Measurements from ENCODE around the gene COX6B2. TPM values are rescaled to one million over a fixed set of nuclear protein-coding genes. Genes with fewer than 3 reads are reported as not detected.

Gene COX6B2
- total and polyA plus RNA-seq, 2 of the 13 experiments (the other 11 are each of a cell fraction or from before 2014, with no cell fraction given): 0.21 TPM; not detected in 1

DNA sequence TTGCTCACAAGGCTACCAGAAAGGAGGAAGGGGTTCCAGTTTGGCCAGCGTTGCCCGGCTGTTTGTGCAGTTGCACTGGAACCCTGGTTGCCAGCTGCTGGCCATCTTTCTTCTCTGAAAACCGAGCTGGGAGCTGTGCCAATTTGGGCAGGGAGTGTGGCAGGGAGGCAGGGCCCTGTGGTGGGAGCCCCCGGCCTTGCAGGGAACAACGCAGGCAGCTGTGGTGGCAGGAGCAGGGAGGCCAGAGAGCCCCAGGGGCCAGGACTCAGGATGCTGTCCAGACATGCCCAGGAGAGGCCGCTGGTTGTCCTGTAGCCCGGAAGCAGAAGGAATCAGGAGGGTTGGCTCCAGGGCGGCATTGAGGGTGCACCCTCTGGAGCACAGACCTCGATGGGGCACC, 10.1 kb downstream of the COX6B2 start:
- no TSS peak for BruUV-seq (replicated peaks)
- intact Hi-C loops (cut with micrococcal nuclease; ENCODE audit: unreplicated experiment): no loop called here
- no peak for DNase-seq (ENCODE audit: low spot score)
- TF ChIP-seq DMAP1 (CRISPR knock-in tag; IDR thresholded peaks at IDR 0.05) (no peak), ZNF713 (CRISPR knock-in tag; IDR thresholded peaks at IDR 0.05) (no peak), HOXD1 (CRISPR knock-in tag; IDR thresholded peaks at IDR 0.05) (no peak), MXI1 (IDR thresholded peaks at IDR 0.05; ENCODE audit: borderline replicate concordance, low read depth, low read length) (no peak), ZNF670 (CRISPR knock-in tag; IDR thresholded peaks at IDR 0.05; ENCODE audit: borderline replicate concordance) (no peak), ZBTB1 (CRISPR knock-in tag; IDR thresholded peaks at IDR 0.05; ENCODE audit: borderline replicate concordance) (no peak), ZFYVE20 (CRISPR knock-in tag; IDR thresholded peaks at IDR 0.05; ENCODE audit: borderline replicate concordance, low read depth) (no peak), ZNF781 (CRISPR knock-in tag; IDR thresholded peaks at IDR 0.05; ENCODE audit: borderline replicate concordance, not compliant biosample characterization) (no peak)
- TF ChIP-seq, protein P1, sequence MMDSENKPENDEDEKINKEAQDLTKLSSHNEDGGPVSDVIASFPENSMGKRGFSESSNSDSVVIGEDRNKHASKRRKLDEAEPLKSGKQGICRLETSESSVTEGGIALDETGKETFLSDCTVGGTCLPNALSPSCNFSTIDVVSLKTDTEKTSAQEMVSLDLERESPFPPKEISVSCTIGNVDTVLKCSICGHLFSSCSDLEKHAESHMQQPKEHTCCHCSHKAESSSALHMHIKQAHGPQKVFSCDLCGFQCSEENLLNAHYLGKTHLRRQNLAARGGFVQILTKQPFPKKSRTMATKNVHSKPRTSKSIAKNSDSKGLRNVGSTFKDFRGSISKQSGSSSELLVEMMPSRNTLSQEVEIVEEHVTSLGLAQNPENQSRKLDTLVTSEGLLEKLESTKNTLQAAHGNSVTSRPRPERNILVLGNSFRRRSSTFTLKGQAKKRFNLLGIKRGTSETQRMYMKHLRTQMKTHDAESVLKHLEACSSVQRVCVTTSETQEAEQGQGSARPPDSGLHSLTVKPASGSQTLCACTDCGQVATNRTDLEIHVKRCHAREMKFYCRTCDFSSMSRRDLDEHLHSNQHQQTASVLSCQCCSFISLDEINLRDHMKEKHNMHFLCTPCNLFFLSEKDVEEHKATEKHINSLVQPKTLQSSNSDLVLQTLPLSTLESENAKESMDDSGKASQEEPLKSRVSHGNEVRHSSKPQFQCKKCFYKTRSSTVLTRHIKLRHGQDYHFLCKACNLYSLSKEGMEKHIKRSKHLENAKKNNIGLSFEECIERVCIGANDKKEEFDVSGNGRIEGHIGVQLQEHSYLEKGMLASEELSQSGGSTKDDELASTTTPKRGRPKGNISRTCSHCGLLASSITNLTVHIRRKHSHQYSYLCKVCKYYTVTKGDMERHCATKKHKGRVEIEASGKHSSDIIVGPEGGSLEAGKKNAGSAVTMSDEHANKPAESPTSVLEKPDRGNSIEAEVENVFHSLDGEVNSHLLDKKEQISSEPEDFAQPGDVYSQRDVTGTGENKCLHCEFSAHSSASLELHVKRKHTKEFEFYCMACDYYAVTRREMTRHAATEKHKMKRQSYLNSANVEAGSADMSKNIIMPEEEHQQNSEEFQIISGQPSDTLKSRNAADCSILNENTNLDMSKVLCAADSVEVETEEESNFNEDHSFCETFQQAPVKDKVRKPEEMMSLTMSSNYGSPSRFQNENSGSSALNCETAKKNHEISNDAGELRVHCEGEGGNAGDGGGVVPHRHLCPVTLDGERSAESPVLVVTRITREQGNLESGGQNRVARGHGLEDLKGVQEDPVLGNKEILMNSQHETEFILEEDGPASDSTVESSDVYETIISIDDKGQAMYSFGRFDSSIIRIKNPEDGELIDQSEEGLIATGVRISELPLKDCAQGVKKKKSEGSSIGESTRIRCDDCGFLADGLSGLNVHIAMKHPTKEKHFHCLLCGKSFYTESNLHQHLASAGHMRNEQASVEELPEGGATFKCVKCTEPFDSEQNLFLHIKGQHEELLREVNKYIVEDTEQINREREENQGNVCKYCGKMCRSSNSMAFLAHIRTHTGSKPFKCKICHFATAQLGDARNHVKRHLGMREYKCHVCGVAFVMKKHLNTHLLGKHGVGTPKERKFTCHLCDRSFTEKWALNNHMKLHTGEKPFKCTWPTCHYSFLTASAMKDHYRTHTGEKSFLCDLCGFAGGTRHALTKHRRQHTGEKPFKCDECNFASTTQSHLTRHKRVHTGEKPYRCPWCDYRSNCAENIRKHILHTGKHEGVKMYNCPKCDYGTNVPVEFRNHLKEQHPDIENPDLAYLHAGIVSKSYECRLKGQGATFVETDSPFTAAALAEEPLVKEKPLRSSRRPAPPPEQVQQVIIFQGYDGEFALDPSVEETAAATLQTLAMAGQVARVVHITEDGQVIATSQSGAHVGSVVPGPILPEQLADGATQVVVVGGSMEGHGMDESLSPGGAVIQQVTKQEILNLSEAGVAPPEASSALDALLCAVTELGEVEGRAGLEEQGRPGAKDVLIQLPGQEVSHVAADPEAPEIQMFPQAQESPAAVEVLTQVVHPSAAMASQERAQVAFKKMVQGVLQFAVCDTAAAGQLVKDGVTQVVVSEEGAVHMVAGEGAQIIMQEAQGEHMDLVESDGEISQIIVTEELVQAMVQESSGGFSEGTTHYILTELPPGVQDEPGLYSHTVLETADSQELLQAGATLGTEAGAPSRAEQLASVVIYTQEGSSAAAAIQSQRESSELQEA (CRISPR knock-in tag; IDR thresholded peaks at IDR 0.05; ENCODE audit: not compliant biosample characterization): no peak
- TF ChIP-seq, protein P2, sequence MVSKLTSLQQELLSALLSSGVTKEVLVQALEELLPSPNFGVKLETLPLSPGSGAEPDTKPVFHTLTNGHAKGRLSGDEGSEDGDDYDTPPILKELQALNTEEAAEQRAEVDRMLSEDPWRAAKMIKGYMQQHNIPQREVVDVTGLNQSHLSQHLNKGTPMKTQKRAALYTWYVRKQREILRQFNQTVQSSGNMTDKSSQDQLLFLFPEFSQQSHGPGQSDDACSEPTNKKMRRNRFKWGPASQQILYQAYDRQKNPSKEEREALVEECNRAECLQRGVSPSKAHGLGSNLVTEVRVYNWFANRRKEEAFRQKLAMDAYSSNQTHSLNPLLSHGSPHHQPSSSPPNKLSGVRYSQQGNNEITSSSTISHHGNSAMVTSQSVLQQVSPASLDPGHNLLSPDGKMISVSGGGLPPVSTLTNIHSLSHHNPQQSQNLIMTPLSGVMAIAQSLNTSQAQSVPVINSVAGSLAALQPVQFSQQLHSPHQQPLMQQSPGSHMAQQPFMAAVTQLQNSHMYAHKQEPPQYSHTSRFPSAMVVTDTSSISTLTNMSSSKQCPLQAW (CRISPR knock-in tag; IDR thresholded peaks at IDR 0.05): no peak
- TF ChIP-seq, protein P3, sequence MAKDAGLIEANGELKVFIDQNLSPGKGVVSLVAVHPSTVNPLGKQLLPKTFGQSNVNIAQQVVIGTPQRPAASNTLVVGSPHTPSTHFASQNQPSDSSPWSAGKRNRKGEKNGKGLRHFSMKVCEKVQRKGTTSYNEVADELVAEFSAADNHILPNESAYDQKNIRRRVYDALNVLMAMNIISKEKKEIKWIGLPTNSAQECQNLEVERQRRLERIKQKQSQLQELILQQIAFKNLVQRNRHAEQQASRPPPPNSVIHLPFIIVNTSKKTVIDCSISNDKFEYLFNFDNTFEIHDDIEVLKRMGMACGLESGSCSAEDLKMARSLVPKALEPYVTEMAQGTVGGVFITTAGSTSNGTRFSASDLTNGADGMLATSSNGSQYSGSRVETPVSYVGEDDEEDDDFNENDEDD (CRISPR knock-in tag; IDR thresholded peaks at IDR 0.05; ENCODE audit: borderline replicate concordance): no peak
- TF ChIP-seq, protein P4, sequence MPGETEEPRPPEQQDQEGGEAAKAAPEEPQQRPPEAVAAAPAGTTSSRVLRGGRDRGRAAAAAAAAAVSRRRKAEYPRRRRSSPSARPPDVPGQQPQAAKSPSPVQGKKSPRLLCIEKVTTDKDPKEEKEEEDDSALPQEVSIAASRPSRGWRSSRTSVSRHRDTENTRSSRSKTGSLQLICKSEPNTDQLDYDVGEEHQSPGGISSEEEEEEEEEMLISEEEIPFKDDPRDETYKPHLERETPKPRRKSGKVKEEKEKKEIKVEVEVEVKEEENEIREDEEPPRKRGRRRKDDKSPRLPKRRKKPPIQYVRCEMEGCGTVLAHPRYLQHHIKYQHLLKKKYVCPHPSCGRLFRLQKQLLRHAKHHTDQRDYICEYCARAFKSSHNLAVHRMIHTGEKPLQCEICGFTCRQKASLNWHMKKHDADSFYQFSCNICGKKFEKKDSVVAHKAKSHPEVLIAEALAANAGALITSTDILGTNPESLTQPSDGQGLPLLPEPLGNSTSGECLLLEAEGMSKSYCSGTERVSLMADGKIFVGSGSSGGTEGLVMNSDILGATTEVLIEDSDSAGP (CRISPR knock-in tag; IDR thresholded peaks at IDR 0.05; ENCODE audit: borderline replicate concordance): no peak

More for the DNA sequence above, 10.1 kb downstream of the COX6B2 start:
- ATAC-seq: no peak
- 95% methylated on average over 3 of the region's 9 CpGs for WGBS (ENCODE audit: low lambda C conversion rate)
- H3K9me3 ChIP-seq (ENCODE audit: low read length): no peaks in the 10 kb centered on the region
- no peak overlapping the region for H3K4me2 ChIP-seq (ENCODE audit: low read depth, low read length)
- H3K27me3 ChIP-seq (ENCODE audit: control insufficient read depth in 1 of 2, insufficient read depth in 2 of 2, low read length in 2 of 2): no peaks in the 10 kb centered on the region; a peak in 2 of 5 replicates
- in situ Hi-C loops (cut with HindIII; ENCODE audit: extremely low pct_ligation_motif_present, low pct_unique_long_range_greater_than_20kb): no loop called here
- H4K20me1 ChIP-seq (ENCODE audit: insufficient read depth, low read length): peaks cover 3% of the 10 kb centered on the region; the same call in 1 of the 2 replicates
- no peak overlapping the region for H3K4me3 ChIP-seq (replicated peaks in 1 of 3; ENCODE audit: insufficient read depth in 1 of 3, low read depth in 2 of 3, low read length in 3 of 3)
- peaks cover 2 to 7% of the 10 kb centered on the region in 2 experiments; a peak in 3 of 5 replicates for H3K36me3 ChIP-seq (replicated peaks in 1 of 2; ENCODE audit: control insufficient read depth in 1 of 2, insufficient read depth in 2 of 2, low read length in 2 of 2)
- no peak overlapping the region for H3K9ac ChIP-seq (ENCODE audit: insufficient read depth, low read depth, low read length)
- peaks cover 5% of the 10 kb centered on the region for H3K79me2 ChIP-seq (ENCODE audit: insufficient read depth, low read length)
- no peak for FAIRE-seq
- H3K27ac ChIP-seq (ENCODE audit: extremely low read length, insufficient read depth, low read length): no peak overlapping the region
- peaks cover 12% of the 10 kb centered on the region for H3K4me1 ChIP-seq (ENCODE audit: insufficient read depth, low read length)
- H2AFZ ChIP-seq (ENCODE audit: low read length): no peak overlapping the region
- POLR2A ChIA-PET: no interaction called here
- CTCF ChIA-PET (ENCODE audit: low intra/inter-chr PET ratio, low total read pairs): no interaction called here

Measured in HepG2 (cell line).